Esophagus squamous epithelium (tissue), 4 donors: ENCODE measurements around the gene RINL.

ENCODE experiments used
- POLR2A ChIP-seq, 4 donors: fragments of 450-650 bp; IDR thresholded peaks; one replicate each; pipeline ENCODE4 v1.6.1; 2017; ENCODE audit warnings: antibody characterized with exemption in 4 of 4, mild to moderate bottlenecking in 4 of 4, moderate library complexity in 3 of 4
- TF ChIP-seq, protein P1 (sequence below), 6 experiments: fragments of 450-650 bp in 4 of 6; fragments of 200-600 bp in 2 of 6; sonication (generic) in 2 of 6; IDR thresholded peaks; one replicate each; pipeline ENCODE4 v1.5.1; 2016 to 2019; ENCODE audit warnings: antibody characterized with exemption in 6 of 6, mild to moderate bottlenecking in 4 of 6, moderate library complexity in 4 of 6

DNA sequence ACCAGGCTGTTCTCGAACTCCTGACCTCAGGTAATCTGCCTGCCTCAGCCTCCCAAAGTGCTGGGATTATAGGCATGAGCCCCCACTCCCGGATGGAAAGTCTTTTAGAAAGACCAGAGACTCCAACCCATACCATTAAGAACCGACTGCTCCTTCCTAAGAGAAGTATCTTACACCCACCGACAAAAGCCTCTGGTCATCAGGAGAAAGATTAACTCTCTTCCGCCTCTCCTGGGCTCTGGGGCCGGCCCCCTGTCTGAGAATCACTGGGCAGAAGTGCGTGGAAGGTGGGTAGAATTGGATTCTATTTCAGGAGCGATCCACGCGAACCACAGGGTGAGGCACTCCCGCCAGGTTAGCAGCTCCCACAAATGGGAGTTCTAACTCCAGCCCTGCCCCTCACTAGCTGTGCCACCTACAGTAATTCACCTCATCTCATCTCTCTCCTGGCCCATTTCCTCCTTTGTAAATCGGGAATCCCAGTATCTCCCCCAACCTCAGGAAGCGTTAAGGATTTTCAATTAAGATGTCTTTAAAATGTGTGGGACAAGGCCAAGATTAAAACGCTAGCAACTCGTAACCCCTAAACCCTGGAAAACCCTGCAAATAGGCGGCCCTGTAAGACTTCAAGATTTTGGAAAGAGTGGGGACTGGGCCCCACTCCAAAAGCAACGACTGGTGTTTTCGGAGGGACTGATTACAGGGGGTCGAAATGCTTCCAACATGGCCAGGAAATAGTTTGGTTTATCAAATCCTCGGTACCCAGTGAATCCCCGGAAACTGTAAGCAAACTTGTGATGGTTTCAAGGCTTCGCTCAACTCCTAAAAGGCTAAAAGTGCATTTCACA, 29.6 kb downstream of the RINL start:
- TF ChIP-seq, protein P1, sequence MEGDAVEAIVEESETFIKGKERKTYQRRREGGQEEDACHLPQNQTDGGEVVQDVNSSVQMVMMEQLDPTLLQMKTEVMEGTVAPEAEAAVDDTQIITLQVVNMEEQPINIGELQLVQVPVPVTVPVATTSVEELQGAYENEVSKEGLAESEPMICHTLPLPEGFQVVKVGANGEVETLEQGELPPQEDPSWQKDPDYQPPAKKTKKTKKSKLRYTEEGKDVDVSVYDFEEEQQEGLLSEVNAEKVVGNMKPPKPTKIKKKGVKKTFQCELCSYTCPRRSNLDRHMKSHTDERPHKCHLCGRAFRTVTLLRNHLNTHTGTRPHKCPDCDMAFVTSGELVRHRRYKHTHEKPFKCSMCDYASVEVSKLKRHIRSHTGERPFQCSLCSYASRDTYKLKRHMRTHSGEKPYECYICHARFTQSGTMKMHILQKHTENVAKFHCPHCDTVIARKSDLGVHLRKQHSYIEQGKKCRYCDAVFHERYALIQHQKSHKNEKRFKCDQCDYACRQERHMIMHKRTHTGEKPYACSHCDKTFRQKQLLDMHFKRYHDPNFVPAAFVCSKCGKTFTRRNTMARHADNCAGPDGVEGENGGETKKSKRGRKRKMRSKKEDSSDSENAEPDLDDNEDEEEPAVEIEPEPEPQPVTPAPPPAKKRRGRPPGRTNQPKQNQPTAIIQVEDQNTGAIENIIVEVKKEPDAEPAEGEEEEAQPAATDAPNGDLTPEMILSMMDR (IDR thresholded peaks at IDR 0.05): peak in 1 of 6 experiments; percentile 0
- TF ChIP-seq POLR2A (IDR thresholded peaks at IDR 0.05): no peak
